NCI-H1436 (cell line): ENCODE measurements around the gene DYRK1A.
"Not testable (repeated sequence)": the region's sequence is repeated elsewhere in the genome, so short reads cannot be mapped to it uniquely, and the experiment has no call there.

Source experiments
- DNase-seq: peaks from one replicate; lab custom pipeline; 2025; lab: John Stamatoyannopoulos, UW

The DYRK1A gene

DNA sequence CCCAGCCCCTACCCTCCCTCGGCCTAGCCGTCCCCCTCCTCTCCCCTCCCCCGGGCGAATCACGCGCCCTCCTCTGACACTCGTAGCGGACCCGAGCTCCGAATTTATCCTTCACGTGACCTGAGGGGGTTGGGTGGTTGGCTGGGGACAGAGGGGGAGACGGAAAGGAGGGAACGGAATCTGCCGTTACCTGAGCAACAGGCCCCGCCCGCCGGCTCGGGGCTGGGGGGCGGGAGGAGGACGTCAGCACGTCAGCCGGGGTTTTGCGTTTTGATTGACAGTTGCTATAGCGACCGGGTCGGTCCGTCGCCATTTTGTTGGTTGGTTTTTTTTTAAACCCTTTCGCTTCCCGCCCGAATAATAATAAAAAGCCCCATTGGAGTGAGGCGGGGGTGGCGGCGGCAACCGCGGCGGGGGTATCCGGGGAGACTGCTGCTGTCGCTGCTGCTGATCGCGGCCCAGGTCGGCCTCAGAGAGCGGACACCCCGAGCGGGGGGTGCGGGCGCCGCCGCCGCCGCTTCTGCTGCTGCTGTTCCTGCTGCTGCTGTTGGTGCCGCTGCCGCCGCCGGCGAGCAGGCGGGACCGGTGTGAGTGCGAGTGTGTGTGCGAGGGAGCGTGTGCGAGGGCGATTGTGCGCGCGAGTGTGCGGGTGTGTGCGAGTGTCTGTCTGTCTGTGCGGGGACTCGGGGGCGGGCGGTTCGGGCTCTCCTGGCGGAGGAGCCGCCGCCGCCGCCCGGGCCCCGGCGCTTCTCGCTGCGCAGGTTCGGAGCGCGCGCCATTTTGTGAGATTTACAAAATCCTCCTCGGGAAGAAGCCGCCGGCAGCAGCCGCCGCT lies at the start of gene DYRK1A:
Gene DYRK1A (plus strand): TSS at position 292 of the 835 bp plus-strand sequence. CDS start 53,602 bp downstream, outside the sequence.
- DNase-seq, result peak; percentile 100

GRCh38 chr21:37319551-37319950 lies 47.0 kb upstream of the DYRK1A start:
- no peak for DNase-seq

GRCh38 chr21:37322084-37322483 lies 44.5 kb upstream of the DYRK1A start:
- DNase-seq, result no peak

- DNase-seq, result no peak
These were observed 42.0 kb upstream of the DYRK1A start for GRCh38 chr21:37324558-37324957.

GRCh38 chr21:37328147-37328546 lies 38.4 kb upstream of the DYRK1A start:
- DNase-seq, result not testable (repeated sequence)

- no peak for DNase-seq
These were observed 35.2 kb upstream of the DYRK1A start for GRCh38 chr21:37331411-37331810.

GRCh38 chr21:37335053-37335452 lies 31.5 kb upstream of the DYRK1A start:
- no peak for DNase-seq

- DNase-seq, result no peak
These were observed 29.4 kb upstream of the DYRK1A start for GRCh38 chr21:37337179-37337578.

GRCh38 chr21:37337831-37338230 lies 28.7 kb upstream of the DYRK1A start:
- no peak for DNase-seq

DNA sequence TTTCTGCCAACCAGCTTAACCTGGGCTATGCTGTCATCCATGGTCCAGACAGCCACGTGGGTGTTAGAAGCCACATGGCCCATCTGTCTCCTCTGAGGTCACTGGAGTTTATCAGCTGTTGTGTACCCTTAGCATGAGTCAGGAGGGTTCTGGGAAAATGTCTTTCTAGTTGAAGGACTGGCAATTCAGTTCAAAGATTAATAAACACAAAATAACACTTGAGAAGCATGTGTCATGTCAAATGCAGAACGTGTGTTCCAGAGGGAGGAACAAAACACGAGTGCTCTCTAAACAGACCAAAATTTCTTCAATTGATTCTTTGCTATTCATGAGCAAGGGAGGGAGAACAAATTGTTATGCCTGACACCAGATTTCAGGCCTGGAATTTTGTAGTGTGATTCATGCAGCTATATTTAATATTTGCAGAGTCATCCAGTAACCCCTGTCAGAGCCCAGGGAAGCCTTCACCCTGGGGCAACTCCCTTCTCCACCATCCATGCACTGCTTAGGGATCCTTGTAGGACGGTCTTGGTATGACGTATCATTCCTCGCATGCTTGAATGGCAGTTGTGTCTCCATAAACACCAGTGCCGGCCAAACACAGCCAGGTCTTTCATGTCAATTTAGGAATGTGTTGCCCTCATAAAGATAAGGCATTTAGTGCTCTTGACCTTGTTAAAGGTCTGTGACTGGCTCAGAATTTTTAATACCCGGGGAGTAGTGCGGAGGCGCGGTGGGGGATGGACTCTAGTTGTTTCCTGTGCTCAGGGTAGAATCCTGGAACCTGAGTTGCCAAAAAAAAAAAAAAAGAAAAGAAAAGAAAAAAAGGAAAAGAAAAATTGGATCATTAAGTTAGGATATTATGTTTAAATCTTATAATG lies 27.7 kb upstream of the DYRK1A start:
- DNase-seq, result no peak

- DNase-seq, result no peak
These were observed 27.0 kb upstream of the DYRK1A start for GRCh38 chr21:37339552-37339939.

GRCh38 chr21:37341254-37341960 lies 25.2 kb upstream of the DYRK1A start:
- DNase-seq, result no peak

DNA sequence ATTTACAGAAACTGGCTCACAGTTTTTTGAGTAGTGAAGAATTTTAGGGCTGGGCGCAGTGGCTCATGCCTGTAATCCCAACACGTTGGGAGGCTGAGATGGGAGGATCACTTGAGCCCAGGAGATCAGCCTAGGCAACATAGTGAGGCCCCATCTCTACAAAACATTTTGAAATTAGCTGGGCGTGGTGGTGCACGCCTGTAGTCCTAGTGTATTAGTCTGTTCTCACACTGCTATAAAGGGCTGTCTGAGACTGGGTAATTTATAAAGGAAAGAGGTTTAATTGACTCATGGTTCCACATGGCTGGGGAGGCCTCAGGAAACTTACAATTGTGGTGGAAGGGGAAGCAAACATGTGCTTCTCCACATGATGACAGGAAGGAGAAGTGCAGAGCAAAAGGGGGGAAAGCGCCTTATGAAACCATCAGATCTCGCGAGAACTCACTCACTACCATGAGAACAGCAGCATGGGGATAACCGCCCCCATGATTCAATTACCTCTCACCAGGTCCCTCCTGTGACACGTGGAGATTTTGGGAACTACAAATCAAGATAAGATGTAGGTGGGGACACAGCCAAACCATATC lies 24.4 kb upstream of the DYRK1A start:
- DNase-seq, result no peak

GRCh38 chr21:37346841-37347430 lies 19.6 kb upstream of the DYRK1A start:
- no peak for DNase-seq

DNA sequence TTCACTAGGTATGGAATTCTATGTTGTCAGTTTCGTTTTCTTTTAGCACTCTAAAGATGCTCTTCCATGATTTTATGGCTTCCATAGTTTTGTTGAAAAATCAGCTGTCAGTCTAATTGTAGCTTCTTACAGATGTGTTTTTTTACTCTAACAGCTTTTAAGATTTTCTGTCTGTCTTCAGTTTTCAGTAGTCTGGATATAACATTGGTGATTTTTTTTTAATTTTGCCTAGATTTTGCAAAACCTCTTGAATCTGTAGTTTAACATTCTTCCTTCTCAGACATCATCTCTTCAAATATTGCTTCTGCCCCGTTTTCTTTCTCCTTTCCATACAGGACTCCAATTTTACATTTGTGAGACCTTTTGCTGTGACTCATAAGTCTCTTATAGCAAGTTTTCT lies 17.9 kb upstream of the DYRK1A start:
- no peak for DNase-seq

GRCh38 chr21:37350472-37350871 lies 16.1 kb upstream of the DYRK1A start:
- DNase-seq, result no peak

- DNase-seq, result no peak
These were observed 9.9 kb upstream of the DYRK1A start for GRCh38 chr21:37356706-37357105.

GRCh38 chr21:37357691-37358090 lies 8.9 kb upstream of the DYRK1A start:
- no peak for DNase-seq

- no peak for DNase-seq
These were observed 8.2 kb upstream of the DYRK1A start for GRCh38 chr21:37358397-37358796.

- DNase-seq, result no peak
These were observed 2.6 kb upstream of the DYRK1A start for GRCh38 chr21:37363936-37364335.

DNA sequence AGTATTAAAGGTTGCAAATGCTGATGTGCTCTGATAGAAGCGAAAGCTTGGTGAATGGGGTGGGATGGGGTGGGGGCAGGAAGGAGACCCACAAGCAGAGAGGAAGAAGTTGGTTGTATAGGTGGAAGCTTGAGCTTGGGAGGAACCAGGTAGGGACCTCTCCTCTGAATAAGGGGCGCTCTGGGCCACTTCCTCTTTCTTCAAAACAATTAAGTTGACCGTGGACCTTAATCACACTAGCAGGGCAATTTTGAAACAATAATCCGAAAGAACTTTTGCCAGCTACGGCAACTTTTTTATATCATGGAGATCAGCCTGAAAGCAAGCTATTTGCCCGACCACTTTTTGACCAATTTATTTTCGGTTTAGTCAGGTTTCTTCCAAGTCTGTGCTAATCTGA lies 1.9 kb upstream of the DYRK1A start:
- no peak for DNase-seq
